Activated CD8-positive, alpha-beta T cell treated with anti-CD3 and anti-CD28 coated beads for 36 hours (primary cell): ENCODE data around the gene WDR41. TPM values are rescaled to one million over a fixed set of nuclear protein-coding genes. Genes with fewer than 3 reads are reported as not detected.

Experiments
- ATAC-seq: fragments of 200-7000 bp; cut with Tn5 transposase; one replicate; pipeline ENCODE4 v1.10.0; 2021; ENCODE audit warnings: mild to moderate bottlenecking, moderate library complexity
- CTCF ChIA-PET: fragments of 350-600 bp; sonication (Branson Sonifier 250); formaldehyde crosslinking; loops from one replicate; lab custom pipeline; 2021; ENCODE audit warnings: antibody characterized with exemption; lab: Charles Lee
- POLR2A ChIA-PET: fragments of 350-600 bp; sonication (Branson Sonifier 250); formaldehyde crosslinking; loops from one replicate; lab custom pipeline; 2021; ENCODE audit warnings: antibody characterized with exemption; lab: Charles Lee
- DNase-seq: peaks from one replicate; pipeline ENCODE4 v3.0.0-alpha.2; 2020
- H3K27ac Mint-ChIP-seq: one replicate; pipeline ENCODE4 v1.8.0; 2021; ENCODE audit warnings: mild to moderate bottlenecking, mixed read lengths
- H3K27me3 Mint-ChIP-seq: one replicate; pipeline ENCODE4 v1.8.0; 2021; ENCODE audit warnings: mixed read lengths
- H3K36me3 Mint-ChIP-seq: one replicate; pipeline ENCODE4 v1.8.0; 2021; ENCODE audit warnings: low read depth, mixed read lengths
- H3K4me1 Mint-ChIP-seq: one replicate; pipeline ENCODE4 v1.8.0; 2021; ENCODE audit warnings: low read depth, mixed read lengths
- H3K4me3 Mint-ChIP-seq: one replicate; pipeline ENCODE4 v1.8.0; 2021; ENCODE audit warnings: mild to moderate bottlenecking, moderate library complexity, mixed read lengths
- H3K9me3 Mint-ChIP-seq: one replicate; pipeline ENCODE4 v1.8.0; 2021; ENCODE audit warnings: mixed read lengths
- intact Hi-C: fragments of 100-400 bp; cut with micrococcal nuclease; formaldehyde crosslinking; loops from one replicate; pipeline ENCODE4 v1.10.0; 2022
- total RNA-seq, 2 experiments: library from RNA; stranded (reverse); gene quantifications; one replicate each; pipeline ENCODE4 v1.2.3, GENCODE V29; 2021
- TF ChIP-seq, protein P1 (sequence below): fragments of 200-600 bp; IDR thresholded peaks from one replicate; pipeline ENCODE4 v1.8.0; 2022; ENCODE audit warnings: antibody characterized with exemption, mild to moderate bottlenecking

WDR41 gene
- total RNA-seq, 2 experiments from 2014 or later = 24.3 to 27.4 TPM

DNA sequence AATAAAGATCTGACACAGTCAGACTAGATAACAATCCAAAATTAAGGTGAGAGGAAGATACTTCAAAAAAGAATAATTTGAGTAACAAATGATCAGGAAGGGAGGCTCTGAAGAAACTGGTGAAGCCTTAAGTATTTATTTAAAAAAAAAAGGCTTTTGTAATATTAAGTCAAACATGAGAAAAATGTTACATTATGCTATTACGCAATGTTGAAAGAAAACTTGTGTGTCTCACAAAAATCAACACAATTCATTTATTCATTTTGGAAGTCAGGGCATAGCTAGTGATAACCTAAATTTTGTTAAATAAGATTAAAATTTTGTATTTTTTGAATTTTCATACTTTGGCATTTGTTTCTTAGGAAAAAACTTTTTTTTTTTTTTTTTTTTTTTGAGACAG, 28.2 kb downstream of the WDR41 start:
- Mint-ChIP-seq H3K36me3 (peaks cover 5% of the 10 kb centered on the region), H3K27me3 (no peaks in the 10 kb centered on the region), H3K27ac (no peak overlapping the region), H3K4me1 (peaks cover 3% of the 10 kb centered on the region), H3K4me3 (no peak overlapping the region), H3K9me3 (no peaks in the 10 kb centered on the region)
- TF ChIP-seq, protein P1, sequence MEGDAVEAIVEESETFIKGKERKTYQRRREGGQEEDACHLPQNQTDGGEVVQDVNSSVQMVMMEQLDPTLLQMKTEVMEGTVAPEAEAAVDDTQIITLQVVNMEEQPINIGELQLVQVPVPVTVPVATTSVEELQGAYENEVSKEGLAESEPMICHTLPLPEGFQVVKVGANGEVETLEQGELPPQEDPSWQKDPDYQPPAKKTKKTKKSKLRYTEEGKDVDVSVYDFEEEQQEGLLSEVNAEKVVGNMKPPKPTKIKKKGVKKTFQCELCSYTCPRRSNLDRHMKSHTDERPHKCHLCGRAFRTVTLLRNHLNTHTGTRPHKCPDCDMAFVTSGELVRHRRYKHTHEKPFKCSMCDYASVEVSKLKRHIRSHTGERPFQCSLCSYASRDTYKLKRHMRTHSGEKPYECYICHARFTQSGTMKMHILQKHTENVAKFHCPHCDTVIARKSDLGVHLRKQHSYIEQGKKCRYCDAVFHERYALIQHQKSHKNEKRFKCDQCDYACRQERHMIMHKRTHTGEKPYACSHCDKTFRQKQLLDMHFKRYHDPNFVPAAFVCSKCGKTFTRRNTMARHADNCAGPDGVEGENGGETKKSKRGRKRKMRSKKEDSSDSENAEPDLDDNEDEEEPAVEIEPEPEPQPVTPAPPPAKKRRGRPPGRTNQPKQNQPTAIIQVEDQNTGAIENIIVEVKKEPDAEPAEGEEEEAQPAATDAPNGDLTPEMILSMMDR = no peak
- intact Hi-C loops = no loop called here
- CTCF ChIA-PET = interaction anchor here (1.0 to 1.4 kb wide), 2 partner anchors 28 to 29 kb away, joined by 3 read pairs; no protein-coding TSS in a partner anchor
- ATAC-seq (no peak), DNase-seq (no peak)
- POLR2A ChIA-PET = no interaction called here

DNA sequence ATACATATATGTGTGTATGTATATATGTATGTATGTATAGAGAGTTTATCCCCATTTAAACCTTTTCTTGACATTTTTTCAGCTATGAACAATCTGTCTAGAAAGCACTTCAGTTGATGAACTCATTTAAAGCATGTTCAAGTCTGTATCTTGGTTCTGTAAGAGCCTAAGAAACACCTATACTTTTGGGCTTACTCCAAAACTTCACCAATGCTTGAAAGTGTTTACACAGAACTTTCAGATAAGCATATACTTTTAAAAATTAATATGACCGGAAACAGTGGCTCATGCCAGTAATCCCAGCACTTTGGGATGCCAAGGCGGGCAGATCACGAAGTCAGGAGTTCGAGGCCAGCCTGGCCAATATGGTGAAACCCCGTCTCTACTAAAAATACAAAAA, 30.8 kb downstream of the WDR41 start:
- ATAC-seq = no peak
- Mint-ChIP-seq H3K36me3 (peaks cover 3% of the 10 kb centered on the region), H3K9me3 (no peaks in the 10 kb centered on the region), H3K4me1 (peaks cover 3% of the 10 kb centered on the region), H3K27me3 (no peaks in the 10 kb centered on the region), H3K27ac (no peak overlapping the region), H3K4me3 (no peak overlapping the region)
- POLR2A ChIA-PET = no interaction called here
- CTCF ChIA-PET = no interaction called here
- DNase-seq = no peak
- TF ChIP-seq, protein P1 = no peak
- intact Hi-C loops = no loop called here

DNA sequence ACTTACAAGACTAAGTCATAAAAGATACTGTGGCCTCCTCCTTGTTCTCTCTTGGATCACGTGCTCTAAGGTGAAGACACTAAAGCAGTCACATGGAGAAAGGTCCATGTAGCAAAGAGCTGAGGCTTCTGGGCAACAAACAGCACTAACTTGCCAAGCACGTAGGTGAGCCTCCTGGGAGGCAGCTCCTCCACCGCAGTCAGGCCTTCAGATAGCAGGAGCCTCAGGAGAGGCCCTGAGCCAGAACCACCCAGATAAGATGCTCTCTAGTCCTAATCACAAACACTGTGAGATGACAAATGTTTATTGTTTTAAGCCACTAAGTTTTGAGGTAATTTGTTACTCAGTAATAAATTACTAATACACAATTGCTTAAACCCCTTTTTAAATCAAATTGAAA, 38.0 kb downstream of the WDR41 start:
- ChIA-PET POLR2A (no interaction called here), CTCF (interaction anchor here (0.9 kb wide), 1 partner anchor 38 kb away, joined by 3 read pairs; the partner anchor contains the start of gene WDR41)
- no peaks in the 10 kb centered on the region for H3K27me3 Mint-ChIP-seq
- H3K36me3 Mint-ChIP-seq = peaks cover 17% of the 10 kb centered on the region
- intact Hi-C loops = no loop called here
- H3K27ac Mint-ChIP-seq = no peak overlapping the region
- DNase-seq (no peak), ATAC-seq (no peak)
- TF ChIP-seq, protein P1 = no peak
- H3K9me3 Mint-ChIP-seq = no peaks in the 10 kb centered on the region
- no peaks in the 10 kb centered on the region for H3K4me1 Mint-ChIP-seq
- no peak overlapping the region for H3K4me3 Mint-ChIP-seq

DNA sequence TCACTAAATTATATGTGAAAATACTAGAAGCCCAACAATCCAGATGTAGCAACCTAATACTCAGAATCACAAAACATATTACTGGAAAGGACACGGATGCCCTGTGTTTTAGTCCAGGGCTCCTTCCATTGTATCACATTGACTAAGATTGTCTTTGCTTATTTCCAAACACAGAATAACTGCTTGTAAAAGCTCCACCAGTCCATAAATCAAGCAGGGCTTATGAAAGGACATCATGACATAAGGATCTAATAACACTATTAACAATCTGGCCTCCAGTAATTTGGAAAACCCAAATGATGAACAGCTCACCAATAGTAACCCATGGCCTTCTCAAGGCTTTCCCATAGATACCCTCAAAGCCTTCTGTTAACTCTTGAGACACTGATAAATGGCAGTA, 39.8 kb downstream of the WDR41 start:
- POLR2A ChIA-PET = no interaction called here
- H3K4me3 Mint-ChIP-seq = no peak overlapping the region
- intact Hi-C loops = no loop called here
- no peak overlapping the region for H3K27ac Mint-ChIP-seq
- peaks cover 30% of the 10 kb centered on the region for H3K36me3 Mint-ChIP-seq
- DNase-seq = no peak
- ATAC-seq = no peak
- TF ChIP-seq, protein P1 = no peak
- peaks cover 2% of the 10 kb centered on the region for H3K9me3 Mint-ChIP-seq
- H3K4me1 Mint-ChIP-seq = no peaks in the 10 kb centered on the region
- CTCF ChIA-PET = no interaction called here
- no peaks in the 10 kb centered on the region for H3K27me3 Mint-ChIP-seq

DNA sequence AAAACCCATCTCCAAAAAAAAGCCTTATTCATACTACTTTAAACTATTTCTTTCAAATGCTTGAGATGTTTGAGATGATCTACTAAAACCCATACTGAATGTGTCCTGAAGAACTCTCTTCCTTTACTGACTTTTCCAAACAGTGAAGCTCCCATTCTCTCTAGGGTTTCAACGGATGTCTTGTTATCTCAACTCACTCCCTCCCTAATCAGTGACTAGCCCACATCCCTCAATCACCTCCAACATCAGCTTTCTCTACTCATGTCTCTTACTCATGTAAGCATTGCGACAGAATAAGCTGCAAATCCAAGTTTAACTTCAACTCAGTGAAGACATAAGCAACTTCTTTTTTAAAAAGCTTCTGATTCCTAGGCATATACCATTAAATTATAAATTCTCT, 42.1 kb downstream of the WDR41 start:
- H3K4me1 Mint-ChIP-seq = no peaks in the 10 kb centered on the region

More for the DNA sequence above, 42.1 kb downstream of the WDR41 start:
- peaks cover 2% of the 10 kb centered on the region for H3K9me3 Mint-ChIP-seq
- H3K27ac Mint-ChIP-seq = no peak overlapping the region
- CTCF ChIA-PET = no interaction called here
- no peak overlapping the region for H3K4me3 Mint-ChIP-seq
- POLR2A ChIA-PET = no interaction called here
- peaks cover 46% of the 10 kb centered on the region for H3K36me3 Mint-ChIP-seq
- intact Hi-C loops = no loop called here
- H3K27me3 Mint-ChIP-seq = no peaks in the 10 kb centered on the region
- ATAC-seq (no peak), DNase-seq (no peak)
- TF ChIP-seq, protein P1 = no peak
